Measurements from ENCODE around the gene ARMH4.

The ARMH4 gene

GRCh38 chr14:58152014-58152857 lies at the start of gene ARMH4:
Gene ARMH4, minus strand, starts transcription at chr14:58152213. Its CDS starts 12,855 bp downstream, at chr14:58139358.
- H3K4me3 Mint-ChIP-seq: peak within 1 kb of the TSS; percentile 90 to 97 (median 96)
- peaks cover 24% of the 10 kb centered on the region for H3K4me1 Mint-ChIP-seq
- no peaks in the 10 kb centered on the region for H3K9me3 Mint-ChIP-seq
- peaks cover 23% of the 10 kb centered on the region for H3K27me3 Mint-ChIP-seq (ENCODE audit: low read depth)
- H3K36me3 Mint-ChIP-seq (ENCODE audit: low read depth): no peaks in the 10 kb centered on the region
- TF ChIP-seq CTCF (IDR thresholded peaks at IDR 0.05; ENCODE audit: unreplicated experiment in 3 of 3): peak in 2 of 3 experiments; percentile 14 to 26
- H3K27ac Mint-ChIP-seq: peak within 1 kb of the TSS; percentile 60 to 83 (median 73)

GRCh38 chr14:58200846-58201245 lies 48.8 kb upstream of the ARMH4 start:
- peaks cover 16% of the 10 kb centered on the region for H3K4me1 Mint-ChIP-seq
- H3K36me3 Mint-ChIP-seq (ENCODE audit: low read depth): peaks cover 23% of the 10 kb centered on the region
- H3K27ac Mint-ChIP-seq: peak overlapping the region; percentile 97 to 98 (median 98)
- H3K27me3 Mint-ChIP-seq (ENCODE audit: low read depth): no peaks in the 10 kb centered on the region
- peak overlapping the region; percentile 90 to 98 (median 97) for H3K4me3 Mint-ChIP-seq
- no peaks in the 10 kb centered on the region for H3K9me3 Mint-ChIP-seq
- no peak for TF ChIP-seq CTCF (IDR thresholded peaks at IDR 0.05; ENCODE audit: unreplicated experiment in 3 of 3)

GRCh38 chr14:58200480-58200841 lies 48.4 kb upstream of the ARMH4 start:
- no peaks in the 10 kb centered on the region for H3K27me3 Mint-ChIP-seq (ENCODE audit: low read depth)
- H3K27ac Mint-ChIP-seq: peak overlapping the region; percentile 97 to 98 (median 98)
- no peaks in the 10 kb centered on the region for H3K9me3 Mint-ChIP-seq
- H3K36me3 Mint-ChIP-seq (ENCODE audit: low read depth): peaks cover 23% of the 10 kb centered on the region
- H3K4me3 Mint-ChIP-seq: peak overlapping the region; percentile 90 to 98 (median 97)
- peaks cover 16% of the 10 kb centered on the region for H3K4me1 Mint-ChIP-seq
- no peak for TF ChIP-seq CTCF (IDR thresholded peaks at IDR 0.05; ENCODE audit: unreplicated experiment in 3 of 3)

GRCh38 chr14:58199726-58200479 lies 47.9 kb upstream of the ARMH4 start, which contains the start of gene ACTR10:
Gene ACTR10, plus strand, starts transcription at chr14:58200149. Its CDS starts 69 bp downstream, at chr14:58200218.
- Mint-ChIP-seq H3K36me3 (ENCODE audit: low read depth) (peaks cover 22% of the 10 kb centered on the region), H3K9me3 (no peaks in the 10 kb centered on the region), H3K4me3 (peak within 1 kb of the TSS; percentile 90 to 98 (median 97)), H3K27me3 (ENCODE audit: low read depth) (no peaks in the 10 kb centered on the region), H3K27ac (peak within 1 kb of the TSS; percentile 97 to 99 (median 98)), H3K4me1 (peaks cover 16% of the 10 kb centered on the region)
- no peak for TF ChIP-seq CTCF (IDR thresholded peaks at IDR 0.05; ENCODE audit: unreplicated experiment in 3 of 3)

- no peak for TF ChIP-seq CTCF (IDR thresholded peaks at IDR 0.05; ENCODE audit: unreplicated experiment in 3 of 3)
- H3K36me3 Mint-ChIP-seq (ENCODE audit: low read depth): peaks cover 8% of the 10 kb centered on the region
- peak overlapping the region; percentile 46 to 76 (median 68) for H3K4me3 Mint-ChIP-seq
- no peaks in the 10 kb centered on the region for H3K27me3 Mint-ChIP-seq (ENCODE audit: low read depth)
- H3K9me3 Mint-ChIP-seq: no peaks in the 10 kb centered on the region
- peak overlapping the region in 2 of 3 experiments; percentile 20 to 41 for H3K27ac Mint-ChIP-seq
- H3K4me1 Mint-ChIP-seq: peaks cover 16% of the 10 kb centered on the region
Measured at GRCh38 chr14:58198086-58198485, 46.1 kb upstream of the ARMH4 start.
